ENCODE measurements around the gene FAM9A.

DNA sequence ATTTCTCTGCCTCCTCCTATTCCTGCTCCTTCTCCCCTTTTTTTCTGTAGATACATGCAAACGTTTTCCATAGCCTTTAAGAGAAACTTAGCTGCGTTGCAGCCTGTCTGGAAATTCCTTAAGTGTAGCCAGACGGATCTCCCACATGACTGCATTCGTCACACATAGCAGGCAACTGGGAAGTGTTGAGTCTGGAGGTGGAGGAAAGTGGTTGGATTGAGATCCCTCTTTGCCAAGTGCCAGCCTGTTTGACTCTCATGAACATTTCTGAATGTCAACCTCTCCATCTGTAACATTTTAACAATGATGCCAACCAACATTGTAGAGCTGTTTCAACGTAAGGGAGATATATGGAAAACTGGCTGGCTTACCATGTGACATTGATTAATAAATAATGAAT is 45.1 kb upstream of the FAM9A start:
- TF ChIP-seq, protein P1, sequence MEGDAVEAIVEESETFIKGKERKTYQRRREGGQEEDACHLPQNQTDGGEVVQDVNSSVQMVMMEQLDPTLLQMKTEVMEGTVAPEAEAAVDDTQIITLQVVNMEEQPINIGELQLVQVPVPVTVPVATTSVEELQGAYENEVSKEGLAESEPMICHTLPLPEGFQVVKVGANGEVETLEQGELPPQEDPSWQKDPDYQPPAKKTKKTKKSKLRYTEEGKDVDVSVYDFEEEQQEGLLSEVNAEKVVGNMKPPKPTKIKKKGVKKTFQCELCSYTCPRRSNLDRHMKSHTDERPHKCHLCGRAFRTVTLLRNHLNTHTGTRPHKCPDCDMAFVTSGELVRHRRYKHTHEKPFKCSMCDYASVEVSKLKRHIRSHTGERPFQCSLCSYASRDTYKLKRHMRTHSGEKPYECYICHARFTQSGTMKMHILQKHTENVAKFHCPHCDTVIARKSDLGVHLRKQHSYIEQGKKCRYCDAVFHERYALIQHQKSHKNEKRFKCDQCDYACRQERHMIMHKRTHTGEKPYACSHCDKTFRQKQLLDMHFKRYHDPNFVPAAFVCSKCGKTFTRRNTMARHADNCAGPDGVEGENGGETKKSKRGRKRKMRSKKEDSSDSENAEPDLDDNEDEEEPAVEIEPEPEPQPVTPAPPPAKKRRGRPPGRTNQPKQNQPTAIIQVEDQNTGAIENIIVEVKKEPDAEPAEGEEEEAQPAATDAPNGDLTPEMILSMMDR (conservative IDR thresholded peaks at IDR 0.05 in 1 of 2, IDR thresholded peaks at IDR 0.05 in 1 of 2; ENCODE audit: low read depth in 1 of 2, low read length in 2 of 2), result no peak
- no peak for TF ChIP-seq EZH2 (IDR thresholded peaks at IDR 0.05; ENCODE audit: low read length, missing control alignments)
